ENCODE measurements around the gene TMTC1. TPM values are rescaled to one million over a fixed set of nuclear protein-coding genes. Genes with fewer than 3 reads are reported as not detected.

TMTC1 gene
- total RNA-seq, 4 donors from 2014 or later, result 20.5 to 80.6 (median 67.1) TPM

GRCh38 chr12:29694002-29694401 lies 89.7 kb downstream of the TMTC1 start:
- no peak overlapping the region for H3K4me3 ChIP-seq
- no peak overlapping the region for H3K27ac ChIP-seq
- TF ChIP-seq POLR2A (IDR thresholded peaks at IDR 0.05) (no peak), CTCF (IDR thresholded peaks at IDR 0.05) (no peak)
- H3K9me3 ChIP-seq, result no peaks in the 10 kb centered on the region
- H3K36me3 ChIP-seq, result no peaks in the 10 kb centered on the region
- no peak for DNase-seq
- no peaks in the 10 kb centered on the region for H3K27me3 ChIP-seq
- no peaks in the 10 kb centered on the region for H3K4me1 ChIP-seq
- intact Hi-C loops (cut with DNase I; ENCODE audit: low total_unique reads), result no loop called here

GRCh38 chr12:29692237-29692636 lies 91.5 kb downstream of the TMTC1 start:
- H3K4me1 ChIP-seq, result no peaks in the 10 kb centered on the region
- no peaks in the 10 kb centered on the region for H3K36me3 ChIP-seq
- TF ChIP-seq CTCF (IDR thresholded peaks at IDR 0.05), result no peak
- TF ChIP-seq POLR2A (IDR thresholded peaks at IDR 0.05), result no peak
- no peaks in the 10 kb centered on the region for H3K27me3 ChIP-seq
- H3K27ac ChIP-seq, result no peak overlapping the region
- DNase-seq, result no peak
- no peak overlapping the region for H3K4me3 ChIP-seq
- H3K9me3 ChIP-seq, result no peaks in the 10 kb centered on the region
- intact Hi-C loops (cut with DNase I; ENCODE audit: low total_unique reads), result no loop called here

GRCh38 chr12:29691161-29691854 lies 92.4 kb downstream of the TMTC1 start:
- Histone ChIP-seq H3K4me1 (no peaks in the 10 kb centered on the region), H3K36me3 (no peaks in the 10 kb centered on the region), H3K27ac (no peak overlapping the region), H3K27me3 (no peaks in the 10 kb centered on the region), H3K9me3 (no peaks in the 10 kb centered on the region), H3K4me3 (no peak overlapping the region)
- intact Hi-C loops (cut with DNase I; ENCODE audit: low total_unique reads), result no loop called here
- TF ChIP-seq POLR2A (IDR thresholded peaks at IDR 0.05), result no peak
- no peak for TF ChIP-seq CTCF (IDR thresholded peaks at IDR 0.05)
- DNase-seq, result no peak

GRCh38 chr12:29690728-29691127 lies 93.0 kb downstream of the TMTC1 start:
- Histone ChIP-seq H3K4me3 (no peak overlapping the region), H3K4me1 (no peaks in the 10 kb centered on the region), H3K9me3 (no peaks in the 10 kb centered on the region), H3K27ac (no peak overlapping the region), H3K36me3 (no peaks in the 10 kb centered on the region), H3K27me3 (no peaks in the 10 kb centered on the region)
- intact Hi-C loops (cut with DNase I; ENCODE audit: low total_unique reads), result no loop called here
- no peak for DNase-seq
- TF ChIP-seq CTCF (IDR thresholded peaks at IDR 0.05), result no peak
- no peak for TF ChIP-seq POLR2A (IDR thresholded peaks at IDR 0.05)

- no peaks in the 10 kb centered on the region for H3K4me1 ChIP-seq
- no peaks in the 10 kb centered on the region for H3K27me3 ChIP-seq
- TF ChIP-seq CTCF (IDR thresholded peaks at IDR 0.05), result no peak
- no peak for TF ChIP-seq POLR2A (IDR thresholded peaks at IDR 0.05)
- DNase-seq, result no peak
- no peak overlapping the region for H3K4me3 ChIP-seq
- H3K36me3 ChIP-seq, result no peaks in the 10 kb centered on the region
- H3K9me3 ChIP-seq, result no peaks in the 10 kb centered on the region
- H3K27ac ChIP-seq, result no peak overlapping the region
- intact Hi-C loops (cut with DNase I; ENCODE audit: low total_unique reads), result no loop called here
Measured at GRCh38 chr12:29688914-29689313, 94.8 kb downstream of the TMTC1 start.

Data from uterus (tissue), 4 donors.